Caco-2 (cell line): ENCODE data around the gene GABRA4. TPM values are rescaled to one million over a fixed set of nuclear protein-coding genes. Genes with fewer than 3 reads are reported as not detected.

Source experiments
- BruUV-seq: library from RNA; stranded (reverse); fragments of 400-500 nt; replicated peaks from 2 replicates; lab custom pipeline; 2021; lab: Mats Ljungman, UMichigan
- CTCF ChIA-PET: fragments of 300-600 bp; sonication (Branson Sonifier 250); formaldehyde crosslinking; loops from one replicate; lab custom pipeline; 2022; ENCODE audit warnings: antibody characterized with exemption; lab: Charles Lee
- POLR2A ChIA-PET: fragments of 300-600 bp; sonication (Branson Sonifier 250); formaldehyde crosslinking; loops from one replicate; lab custom pipeline; 2022; ENCODE audit warnings: antibody characterized with exemption; lab: Charles Lee
- DNase-seq, 2 experiments: peaks; one replicate each; pipeline versions ENCODE4 v3.0.0 to v3.0.0-alpha.2; 2020 to 2022
- H3K27me3 ChIP-seq: replicated peaks from 2 replicates; pipeline ENCODE4 v1.6.0; 2011; ENCODE audit warnings: low read length; ENCODE audit not compliant: control insufficient read depth, insufficient read depth
- H3K36me3 ChIP-seq: 2 replicates; pipeline ENCODE4 v1.5.1; 2011; ENCODE audit warnings: low read length; ENCODE audit not compliant: control insufficient read depth, insufficient read depth
- H3K4me1 ChIP-seq: fragments of 250-450 bp; sonication (Bioruptor Pico); 2 replicates; pipeline ENCODE4 v1.5.1; 2020; ENCODE audit warnings: mild to moderate bottlenecking
- H3K4me3 ChIP-seq: 2 replicates; pipeline ENCODE4 v1.5.1; 2011; ENCODE audit warnings: low read depth, mild to moderate bottlenecking, control low read depth, low read length
- H3K9me3 ChIP-seq: fragments of 250-450 bp; sonication (Bioruptor Pico); 2 replicates; pipeline ENCODE4 v1.5.1; 2020; ENCODE audit warnings: mild to moderate bottlenecking, moderate library complexity
- H3K27ac Mint-ChIP-seq: one replicate; pipeline ENCODE4 v1.8.0; 2022; ENCODE audit warnings: mixed read lengths; ENCODE audit not compliant: unreplicated experiment
- H3K27me3 Mint-ChIP-seq: one replicate; pipeline ENCODE4 v1.8.0; 2022; ENCODE audit warnings: mixed read lengths; ENCODE audit not compliant: insufficient read depth, unreplicated experiment
- H3K36me3 Mint-ChIP-seq: one replicate; pipeline ENCODE4 v1.8.0; 2022; ENCODE audit warnings: mild to moderate bottlenecking, mixed read lengths; ENCODE audit not compliant: insufficient read depth, unreplicated experiment
- H3K4me1 Mint-ChIP-seq: one replicate; pipeline ENCODE4 v1.8.0; 2022; ENCODE audit warnings: low read depth, mixed read lengths; ENCODE audit not compliant: unreplicated experiment
- H3K4me3 Mint-ChIP-seq: one replicate; pipeline ENCODE4 v1.8.0; 2022; ENCODE audit warnings: mild to moderate bottlenecking, moderate library complexity, mixed read lengths; ENCODE audit not compliant: unreplicated experiment
- H3K9me3 Mint-ChIP-seq: one replicate; pipeline ENCODE4 v1.8.0; 2022; ENCODE audit warnings: mixed read lengths; ENCODE audit not compliant: unreplicated experiment
- CTCF ChIP-seq, 2 experiments: fragments of 200-600 bp in 1 of 2; IDR thresholded peaks; 1 replicate in 1 of 2; 2 replicates in 1 of 2; pipeline versions ENCODE4 v1.5.1 to v1.8.0; 2011 to 2022; ENCODE audit warnings: antibody characterized with exemption in 1 of 2, control low read depth in 1 of 2, inconsistent platforms in 1 of 2, low read depth in 1 of 2, low read length in 1 of 2, mild to moderate bottlenecking in 1 of 2, moderate library complexity in 1 of 2; ENCODE audit not compliant: insufficient read depth in 1 of 2, severe bottlenecking in 1 of 2, unreplicated experiment in 1 of 2
- intact Hi-C: fragments of 100-400 bp; cut with micrococcal nuclease; formaldehyde crosslinking; loops from one replicate; pipeline ENCODE4 v1.10.0; 2022; ENCODE audit not compliant: unreplicated experiment
- total RNA-seq: library from RNA; stranded (reverse); gene quantifications from 2 replicates; pipeline ENCODE4 v1.2.3, GENCODE V29; 2022

The GABRA4 gene
- total RNA-seq, 1 experiment from 2014 or later, result 8.1 TPM

GRCh38 chr4:46950826-46951225 is 42.6 kb downstream of the GABRA4 start:
- Mint-ChIP-seq H3K36me3 (no peaks in the 10 kb centered on the region), H3K4me3 (no peak overlapping the region), H3K27ac (no peak overlapping the region), H3K4me1 (no peaks in the 10 kb centered on the region), H3K27me3 (no peaks in the 10 kb centered on the region), H3K9me3 (no peaks in the 10 kb centered on the region)
- no peaks in the 10 kb centered on the region for H3K36me3 ChIP-seq
- H3K9me3 ChIP-seq, result no peaks in the 10 kb centered on the region
- DNase-seq, result no peak
- no peaks in the 10 kb centered on the region for H3K4me1 ChIP-seq
- no peaks in the 10 kb centered on the region for H3K27me3 ChIP-seq
- intact Hi-C loops, result no loop called here
- no peak for TF ChIP-seq CTCF (IDR thresholded peaks at IDR 0.05; ENCODE audit: insufficient read depth in 1 of 2, low read depth in 1 of 2, low read length in 1 of 2, severe bottlenecking in 1 of 2, unreplicated experiment in 1 of 2)
- POLR2A ChIA-PET, result no interaction called here
- BruUV-seq, result no TSS peak
- CTCF ChIA-PET, result no interaction called here
- H3K4me3 ChIP-seq, result no peak overlapping the region

- ChIA-PET POLR2A (no interaction called here), CTCF (no interaction called here)
- Histone ChIP-seq H3K4me1 (no peaks in the 10 kb centered on the region), H3K27me3 (no peaks in the 10 kb centered on the region), H3K9me3 (no peaks in the 10 kb centered on the region), H3K36me3 (no peaks in the 10 kb centered on the region), H3K4me3 (no peak overlapping the region)
- no peak for DNase-seq
- no TSS peak for BruUV-seq
- Mint-ChIP-seq H3K9me3 (no peaks in the 10 kb centered on the region), H3K27me3 (no peaks in the 10 kb centered on the region), H3K4me3 (no peak overlapping the region), H3K27ac (no peak overlapping the region), H3K4me1 (no peaks in the 10 kb centered on the region), H3K36me3 (no peaks in the 10 kb centered on the region)
- intact Hi-C loops, result no loop called here
- TF ChIP-seq CTCF (IDR thresholded peaks at IDR 0.05; ENCODE audit: insufficient read depth in 1 of 2, low read depth in 1 of 2, low read length in 1 of 2, severe bottlenecking in 1 of 2, unreplicated experiment in 1 of 2), result no peak
Observed at GRCh38 chr4:46949822-46950221, 43.6 kb downstream of the GABRA4 start.

- no peak for TF ChIP-seq CTCF (IDR thresholded peaks at IDR 0.05; ENCODE audit: insufficient read depth in 1 of 2, low read depth in 1 of 2, low read length in 1 of 2, severe bottlenecking in 1 of 2, unreplicated experiment in 1 of 2)
- ChIA-PET CTCF (no interaction called here), POLR2A (no interaction called here)
- H3K4me1 ChIP-seq, result no peaks in the 10 kb centered on the region
- no peak overlapping the region for H3K4me3 ChIP-seq
- BruUV-seq, result no TSS peak
- no peaks in the 10 kb centered on the region for H3K4me1 Mint-ChIP-seq
- H3K27me3 ChIP-seq, result no peaks in the 10 kb centered on the region
- no peak overlapping the region for H3K27ac Mint-ChIP-seq
- no peaks in the 10 kb centered on the region for H3K9me3 ChIP-seq
- no peaks in the 10 kb centered on the region for H3K27me3 Mint-ChIP-seq
- peaks cover 7% of the 10 kb centered on the region for H3K9me3 Mint-ChIP-seq
- H3K4me3 Mint-ChIP-seq, result no peak overlapping the region
- intact Hi-C loops, result no loop called here
- H3K36me3 Mint-ChIP-seq, result no peaks in the 10 kb centered on the region
- H3K36me3 ChIP-seq, result no peaks in the 10 kb centered on the region
- DNase-seq, result no peak
Observed at GRCh38 chr4:46947541-46947940, 45.8 kb downstream of the GABRA4 start.
